ENCODE results near the gene CTIF. TPM values are rescaled to one million over a fixed set of nuclear protein-coding genes. Genes with fewer than 3 reads are reported as not detected.
A peak's percentile ranks its signal among the peaks of the same experiment; 100 is the strongest.

Gene CTIF
- total RNA-seq, 5 donors from 2014 or later (not counting 1 experiment from before 2014, with no cell fraction given): 3.2 to 6.7 (median 4.7) TPM

- H3K4me3 Mint-ChIP-seq: no peak overlapping the region
- CTCF ChIA-PET: interaction anchor here in 1 of 2 donors (0.6 kb wide), 1 partner anchor 63 kb away, joined by 3 read pairs; no protein-coding TSS in a partner anchor
- no peak overlapping the region for H3K27ac Mint-ChIP-seq
- no peak overlapping the region for H3K27ac ChIP-seq (ENCODE audit: low read length)
- POLR2A ChIA-PET: no interaction called here
- 86% methylated on average over 6 of the region's 7 CpGs for WGBS (ENCODE audit: insufficient coverage)
- no peak overlapping the region for H3K4me3 ChIP-seq (ENCODE audit: control insufficient read depth in 1 of 2, extremely low read depth in 1 of 2, low read length in 1 of 2)
- peaks cover 0 to 44% of the 10 kb centered on the region in 2 experiments for H3K27me3 ChIP-seq (replicated peaks in 1 of 2; ENCODE audit: control insufficient read depth in 2 of 2, extremely low read depth in 1 of 2, insufficient read depth in 2 of 2, low read length in 1 of 2)
- no peaks in the 10 kb centered on the region for H3K9me3 Mint-ChIP-seq
- H3K4me1 Mint-ChIP-seq: peaks cover 0 to 11% (median 6%) of the 10 kb centered on the region in 3 donors
- peaks cover 13 to 22% of the 10 kb centered on the region in 2 donors for H3K27me3 Mint-ChIP-seq
- no peak for ATAC-seq (replicated peaks in 1 of 4)
- H3K4me1 ChIP-seq (ENCODE audit: control insufficient read depth in 1 of 2, extremely low read depth in 1 of 2, insufficient read depth in 2 of 2, low read length in 2 of 2): peaks cover 0 to 28% of the 10 kb centered on the region in 2 experiments
- no peak for DNase-seq
- H3K36me3 Mint-ChIP-seq: no peaks in the 10 kb centered on the region
- H3K9me3 ChIP-seq: no peaks in the 10 kb centered on the region
- H3K36me3 ChIP-seq (ENCODE audit: control insufficient read depth in 2 of 2, extremely low read depth in 1 of 2, insufficient read depth in 1 of 2, low read length in 1 of 2): no peaks in the 10 kb centered on the region
Observed at GRCh38 chr18:48542513-48543181, 3.8 kb downstream of the CTIF start.

DNA sequence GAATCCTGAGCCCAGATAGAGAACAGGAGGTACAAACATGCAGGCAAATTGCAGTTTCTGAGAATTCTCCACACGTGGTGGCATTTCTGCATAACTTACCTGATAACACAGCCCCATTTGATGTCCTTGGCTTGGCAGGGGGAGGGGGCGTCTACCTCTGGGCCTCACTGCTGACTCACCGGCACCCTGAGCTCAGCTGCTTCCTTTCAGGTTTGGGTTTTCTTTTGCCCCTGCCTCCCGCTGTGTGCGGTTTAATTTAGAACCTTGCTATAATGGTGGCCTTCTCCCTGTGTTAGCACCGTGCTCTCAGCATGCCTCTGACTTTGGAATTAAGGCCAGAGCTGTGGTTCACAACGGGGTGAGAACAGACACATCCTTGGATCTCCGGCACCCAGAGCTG is 4.4 kb downstream of the CTIF start:
- Mint-ChIP-seq H3K27me3 (peaks cover 13 to 22% of the 10 kb centered on the region in 2 donors), H3K4me3 (no peak overlapping the region), H3K27ac (no peak overlapping the region), H3K4me1 (peaks cover 0 to 10% (median 6%) of the 10 kb centered on the region in 3 donors), H3K36me3 (no peaks in the 10 kb centered on the region), H3K9me3 (no peaks in the 10 kb centered on the region)
- ChIA-PET CTCF (interaction anchor here in 1 of 2 donors (0.6 kb wide), 1 partner anchor 62 kb away, joined by 3 read pairs; no protein-coding TSS in a partner anchor), POLR2A (no interaction called here)
- Histone ChIP-seq H3K27ac (ENCODE audit: low read length) (no peak overlapping the region), H3K36me3 (ENCODE audit: control insufficient read depth in 2 of 2, extremely low read depth in 1 of 2, insufficient read depth in 1 of 2, low read length in 1 of 2) (no peaks in the 10 kb centered on the region), H3K27me3 (replicated peaks in 1 of 2; ENCODE audit: control insufficient read depth in 2 of 2, extremely low read depth in 1 of 2, insufficient read depth in 2 of 2, low read length in 1 of 2) (peaks cover 0 to 44% of the 10 kb centered on the region in 2 experiments), H3K4me1 (ENCODE audit: control insufficient read depth in 1 of 2, extremely low read depth in 1 of 2, insufficient read depth in 2 of 2, low read length in 2 of 2) (peaks cover 0 to 28% of the 10 kb centered on the region in 2 experiments), H3K4me3 (ENCODE audit: control insufficient read depth in 1 of 2, extremely low read depth in 1 of 2, low read length in 1 of 2) (no peak overlapping the region), H3K9me3 (no peaks in the 10 kb centered on the region)
- DNase-seq (peak in 1 of 35 experiments; percentile 5), ATAC-seq (replicated peaks in 1 of 4) (no peak)
- 31% methylated on average over 7 of the region's 8 CpGs for WGBS (ENCODE audit: insufficient coverage)

DNA sequence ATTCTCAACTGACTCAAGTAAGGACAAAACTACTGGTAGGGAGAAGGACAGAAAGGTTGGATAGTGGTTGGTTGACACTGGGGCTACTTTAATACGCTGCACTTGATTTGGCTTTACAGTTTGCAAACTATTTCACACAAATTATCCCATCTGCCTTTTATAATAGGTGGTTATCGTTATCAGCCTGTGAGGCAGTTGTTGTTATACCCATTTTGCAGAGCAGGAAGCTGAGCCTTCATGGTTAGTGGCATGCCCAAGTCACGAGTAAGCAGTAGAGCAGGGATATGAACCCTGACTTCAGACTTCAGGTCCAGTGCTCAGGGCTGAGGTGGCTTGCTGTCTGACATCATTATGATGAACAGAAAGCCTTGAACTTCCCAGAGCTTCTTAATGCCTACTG is 5.3 kb downstream of the CTIF start:
- H3K27me3 Mint-ChIP-seq: peaks cover 13 to 22% of the 10 kb centered on the region in 2 donors
- no peaks in the 10 kb centered on the region for H3K36me3 Mint-ChIP-seq
- DNase-seq: no peak
- peaks cover 0 to 7% (median 3%) of the 10 kb centered on the region in 3 donors for H3K4me1 Mint-ChIP-seq
- no peak overlapping the region for H3K27ac ChIP-seq (ENCODE audit: low read length)
- peaks cover 0 to 38% of the 10 kb centered on the region in 2 experiments for H3K27me3 ChIP-seq (replicated peaks in 1 of 2; ENCODE audit: control insufficient read depth in 2 of 2, extremely low read depth in 1 of 2, insufficient read depth in 2 of 2, low read length in 1 of 2)
- peaks cover 0 to 22% of the 10 kb centered on the region in 2 experiments for H3K4me1 ChIP-seq (ENCODE audit: control insufficient read depth in 1 of 2, extremely low read depth in 1 of 2, insufficient read depth in 2 of 2, low read length in 2 of 2)
- no peaks in the 10 kb centered on the region for H3K9me3 ChIP-seq
- no CpG with 5 or more reads among the region's 3 CpGs for WGBS (ENCODE audit: insufficient coverage)
- H3K9me3 Mint-ChIP-seq: no peaks in the 10 kb centered on the region
- H3K27ac Mint-ChIP-seq: no peak overlapping the region
- ATAC-seq (replicated peaks in 1 of 4): no peak
- CTCF ChIA-PET: no interaction called here
- no peak overlapping the region for H3K4me3 ChIP-seq (ENCODE audit: control insufficient read depth in 1 of 2, extremely low read depth in 1 of 2, low read length in 1 of 2)
- no peak overlapping the region for H3K4me3 Mint-ChIP-seq
- H3K36me3 ChIP-seq (ENCODE audit: control insufficient read depth in 2 of 2, extremely low read depth in 1 of 2, insufficient read depth in 1 of 2, low read length in 1 of 2): no peaks in the 10 kb centered on the region
- POLR2A ChIA-PET: no interaction called here

- ATAC-seq (replicated peaks in 1 of 4) (no peak), DNase-seq (no peak)
- 96% methylated on average over 16 of the region's 16 CpGs for WGBS (ENCODE audit: insufficient coverage)
- ChIA-PET POLR2A (interaction anchor here in 1 of 2 donors (0.6 kb wide), 1 partner anchor 62 kb away, joined by 9 read pairs; no protein-coding TSS in a partner anchor), CTCF (no interaction called here)
- Histone ChIP-seq H3K4me1 (ENCODE audit: control insufficient read depth in 1 of 2, extremely low read depth in 1 of 2, insufficient read depth in 2 of 2, low read length in 2 of 2) (peaks cover 0 to 15% of the 10 kb centered on the region in 2 experiments), H3K27me3 (replicated peaks in 1 of 2; ENCODE audit: control insufficient read depth in 2 of 2, extremely low read depth in 1 of 2, insufficient read depth in 2 of 2, low read length in 1 of 2) (peaks cover 0 to 31% of the 10 kb centered on the region in 2 experiments), H3K36me3 (ENCODE audit: control insufficient read depth in 2 of 2, extremely low read depth in 1 of 2, insufficient read depth in 1 of 2, low read length in 1 of 2) (no peaks in the 10 kb centered on the region), H3K4me3 (ENCODE audit: control insufficient read depth in 1 of 2, extremely low read depth in 1 of 2, low read length in 1 of 2) (no peak overlapping the region), H3K27ac (ENCODE audit: low read length) (no peak overlapping the region), H3K9me3 (no peaks in the 10 kb centered on the region)
- Mint-ChIP-seq H3K27me3 (peaks cover 13 to 22% of the 10 kb centered on the region in 2 donors), H3K27ac (no peak overlapping the region), H3K36me3 (no peaks in the 10 kb centered on the region), H3K9me3 (no peaks in the 10 kb centered on the region), H3K4me3 (no peak overlapping the region), H3K4me1 (peaks cover 0 to 7% (median 3%) of the 10 kb centered on the region in 3 donors)
Observed at GRCh38 chr18:48544661-48545415, 6.0 kb downstream of the CTIF start.

DNA sequence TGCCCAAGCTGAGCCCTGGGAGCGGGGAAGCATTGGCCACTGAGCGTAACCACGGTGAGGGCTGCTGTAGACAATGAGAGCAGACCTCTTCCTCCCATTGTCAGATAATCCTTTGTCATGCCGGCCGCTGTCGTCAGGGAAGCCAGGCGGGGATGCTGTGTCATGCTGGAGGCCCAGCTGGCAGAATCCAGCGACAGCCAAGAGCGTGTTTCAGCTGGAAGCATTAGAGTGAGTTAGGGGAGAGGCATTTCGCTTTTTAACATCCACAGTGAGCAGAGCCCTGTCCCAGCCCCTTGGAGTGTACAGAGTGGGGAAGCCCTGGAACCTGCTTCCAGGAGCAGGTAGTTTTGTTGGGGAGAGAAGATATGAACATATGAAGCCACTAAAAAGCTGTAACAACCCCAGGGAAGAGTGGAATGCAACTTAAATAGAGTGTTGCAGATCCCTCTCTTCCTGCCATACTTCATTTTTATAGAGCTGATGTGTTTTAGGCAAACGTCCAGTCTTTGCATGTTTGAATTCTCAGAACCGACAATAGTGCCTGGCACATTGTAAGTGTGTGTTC is 7.0 kb downstream of the CTIF start:
- peak overlapping the region in 1 of 2 donors; percentile 21 for H3K27ac Mint-ChIP-seq
- peaks cover 0 to 5% of the 10 kb centered on the region in 2 experiments for H3K4me1 ChIP-seq (ENCODE audit: control insufficient read depth in 1 of 2, extremely low read depth in 1 of 2, insufficient read depth in 2 of 2, low read length in 2 of 2)
- peaks cover 0 to 22% of the 10 kb centered on the region in 2 experiments for H3K27me3 ChIP-seq (replicated peaks in 1 of 2; ENCODE audit: control insufficient read depth in 2 of 2, extremely low read depth in 1 of 2, insufficient read depth in 2 of 2, low read length in 1 of 2)
- H3K4me1 Mint-ChIP-seq: peaks cover 0 to 7% (median 3%) of the 10 kb centered on the region in 3 donors
- ChIA-PET POLR2A (no interaction called here), CTCF (no interaction called here)
- H3K9me3 Mint-ChIP-seq: no peaks in the 10 kb centered on the region
- H3K9me3 ChIP-seq: no peaks in the 10 kb centered on the region
- H3K27me3 Mint-ChIP-seq: peaks cover 13 to 22% of the 10 kb centered on the region in 2 donors
- no peak for ATAC-seq (replicated peaks in 1 of 4)
- H3K4me3 Mint-ChIP-seq: no peak overlapping the region
- no peaks in the 10 kb centered on the region for H3K36me3 Mint-ChIP-seq
- 70% methylated on average over 4 of the region's 12 CpGs for WGBS (ENCODE audit: insufficient coverage)
- H3K4me3 ChIP-seq (ENCODE audit: control insufficient read depth in 1 of 2, extremely low read depth in 1 of 2, low read length in 1 of 2): no peak overlapping the region
- no peaks in the 10 kb centered on the region for H3K36me3 ChIP-seq (ENCODE audit: control insufficient read depth in 2 of 2, extremely low read depth in 1 of 2, insufficient read depth in 1 of 2, low read length in 1 of 2)
- no peak overlapping the region for H3K27ac ChIP-seq (ENCODE audit: low read length)
- no peak for DNase-seq

- DNase-seq (no peak), ATAC-seq (replicated peaks in 1 of 4) (no peak)
- CTCF ChIA-PET: no interaction called here
- Mint-ChIP-seq H3K4me3 (no peak overlapping the region), H3K36me3 (no peaks in the 10 kb centered on the region), H3K4me1 (peaks cover 0 to 5% (median 3%) of the 10 kb centered on the region in 3 donors), H3K9me3 (no peaks in the 10 kb centered on the region), H3K27ac (no peak overlapping the region), H3K27me3 (peaks cover 13 to 20% of the 10 kb centered on the region in 2 donors)
- Histone ChIP-seq H3K4me3 (ENCODE audit: control insufficient read depth in 1 of 2, extremely low read depth in 1 of 2, low read length in 1 of 2) (no peak overlapping the region), H3K27me3 (replicated peaks in 1 of 2; ENCODE audit: control insufficient read depth in 2 of 2, extremely low read depth in 1 of 2, insufficient read depth in 2 of 2, low read length in 1 of 2) (peaks cover 0 to 18% of the 10 kb centered on the region in 2 experiments), H3K4me1 (ENCODE audit: control insufficient read depth in 1 of 2, extremely low read depth in 1 of 2, insufficient read depth in 2 of 2, low read length in 2 of 2) (peaks cover 0 to 1% of the 10 kb centered on the region in 2 experiments), H3K9me3 (no peaks in the 10 kb centered on the region), H3K27ac (ENCODE audit: low read length) (no peak overlapping the region), H3K36me3 (ENCODE audit: control insufficient read depth in 2 of 2, extremely low read depth in 1 of 2, insufficient read depth in 1 of 2, low read length in 1 of 2) (no peaks in the 10 kb centered on the region)
- POLR2A ChIA-PET: no interaction called here
- 83% methylated on average over 4 of the region's 6 CpGs for WGBS (ENCODE audit: insufficient coverage)
Observed at GRCh38 chr18:48546396-48546795, 7.6 kb downstream of the CTIF start.

Measured in T-cell (primary cell).